GM23338 (cell line): Measurements from ENCODE around the gene SLAIN1. TPM values are rescaled to one million over a fixed set of nuclear protein-coding genes. Genes with fewer than 3 reads are reported as not detected.

Experiments used
- ATAC-seq: fragments of 200-7000 bp; cut with Tn5 transposase; 3 replicates; pipeline ENCODE4 v1.9.1; 2020
- DNase-seq: peaks from one replicate; pipeline ENCODE4 v3.0.0-alpha.2; 2015; ENCODE audit warnings: low spot score
- H2AFZ ChIP-seq: fragments of 200-600 bp; sonication (generic); 2 replicates; pipeline ENCODE4 v1.8.0; 2016; ENCODE audit warnings: antibody characterized with exemption, mild to moderate bottlenecking, moderate library complexity
- H3F3A ChIP-seq: fragments of 200-600 bp; sonication (generic); replicated peaks from 2 replicates; pipeline ENCODE4 v1.8.0; 2017; ENCODE audit warnings: antibody characterized with exemption, mixed run types, low read depth
- H3K27ac ChIP-seq: fragments of 200-600 bp; sonication (generic); 2 replicates; pipeline ENCODE4 v1.6.1; 2016; ENCODE audit warnings: low read depth
- H3K27me3 ChIP-seq: fragments of 200-600 bp; sonication (generic); 2 replicates; pipeline ENCODE4 v1.8.0; 2016; ENCODE audit warnings: mild to moderate bottlenecking, mixed run types, moderate library complexity; ENCODE audit not compliant: insufficient read depth
- H3K36me3 ChIP-seq: fragments of 200-600 bp; sonication (generic); 2 replicates; pipeline ENCODE4 v1.8.0; 2016; ENCODE audit warnings: mild to moderate bottlenecking; ENCODE audit not compliant: insufficient read depth
- H3K4me1 ChIP-seq: fragments of 200-600 bp; sonication (generic); 2 replicates; pipeline ENCODE4 v1.8.0; 2016; ENCODE audit warnings: mild to moderate bottlenecking, moderate library complexity; ENCODE audit not compliant: insufficient read depth
- H3K4me2 ChIP-seq: fragments of 200-600 bp; sonication (generic); 2 replicates; pipeline ENCODE4 v1.7.1; 2017; ENCODE audit warnings: mixed run types
- H3K4me3 ChIP-seq: fragments of 200-600 bp; sonication (generic); 2 replicates; pipeline ENCODE4 v1.6.1; 2016; ENCODE audit warnings: mixed run types
- H3K79me2 ChIP-seq: fragments of 200-600 bp; sonication (generic); replicated peaks from 2 replicates; pipeline ENCODE4 v1.8.0; 2017; ENCODE audit warnings: mild to moderate bottlenecking; ENCODE audit not compliant: insufficient read depth
- H3K9me2 ChIP-seq: fragments of 200-600 bp; sonication (generic); 2 replicates; pipeline ENCODE4 v1.8.0; 2017; ENCODE audit not compliant: insufficient read depth
- H4K20me1 ChIP-seq: fragments of 200-600 bp; sonication (generic); replicated peaks from 2 replicates; pipeline ENCODE4 v1.8.0; 2017; ENCODE audit warnings: mild to moderate bottlenecking; ENCODE audit not compliant: insufficient read depth
- H3K27ac Mint-ChIP-seq: 2 replicates; pipeline ENCODE4 v1.8.0; 2020; ENCODE audit warnings: inconsistent platforms, mild to moderate bottlenecking, moderate library complexity, mixed read lengths
- H3K27me3 Mint-ChIP-seq: 3 replicates; pipeline ENCODE4 v1.8.0; 2022; ENCODE audit warnings: low read depth, mild to moderate bottlenecking, moderate library complexity, mixed read lengths, inconsistent platforms; ENCODE audit not compliant: insufficient read depth, poor library complexity
- H3K36me3 Mint-ChIP-seq: 3 replicates; pipeline ENCODE4 v1.8.0; 2021; ENCODE audit warnings: low read depth, mild to moderate bottlenecking, inconsistent platforms, moderate library complexity, mixed read lengths
- H3K4me1 Mint-ChIP-seq: 3 replicates; pipeline ENCODE4 v1.8.0; 2020; ENCODE audit warnings: mild to moderate bottlenecking, inconsistent platforms, mixed read lengths
- H3K4me3 Mint-ChIP-seq: 3 replicates; pipeline ENCODE4 v1.8.0; 2021; ENCODE audit warnings: moderate library complexity, mild to moderate bottlenecking, inconsistent platforms, mixed read lengths
- H3K9me3 Mint-ChIP-seq: 3 replicates; pipeline ENCODE4 v1.8.0; 2020; ENCODE audit warnings: moderate library complexity, mild to moderate bottlenecking, inconsistent platforms, mixed read lengths
- CREB1 ChIP-seq: fragments of 250-450 bp; sonication (Bioruptor Pico); IDR thresholded peaks from 2 replicates; pipeline ENCODE4 v1.5.0; 2020; ENCODE audit warnings: low read depth, mild to moderate bottlenecking, moderate library complexity
- CTCF ChIP-seq, 2 experiments: fragments of 200-600 bp in 1 of 2; sonication (generic) in 1 of 2; conservative IDR thresholded peaks; 2 replicates each; pipeline versions ENCODE4 v1.5.1 to v1.6.1; 2016 to 2017; ENCODE audit warnings: antibody characterized with exemption in 2 of 2, low read depth in 2 of 2, mild to moderate bottlenecking in 2 of 2, moderate library complexity in 1 of 2
- ETS1 ChIP-seq: IDR thresholded peaks from 2 replicates; pipeline ENCODE4 v1.6.1; 2016; ENCODE audit warnings: antibody characterized with exemption
- EZH2 ChIP-seq: fragments of 200-600 bp; sonication (generic); IDR thresholded peaks from one replicate; pipeline ENCODE4 v1.8.0; 2017; ENCODE audit warnings: antibody characterized with exemption, mild to moderate bottlenecking, low read depth; ENCODE audit not compliant: unreplicated experiment
- EZH2phosphoT487 ChIP-seq: fragments of 200-600 bp; sonication (generic); IDR thresholded peaks from one replicate; pipeline ENCODE4 v1.8.1; 2018; ENCODE audit warnings: antibody characterized with exemption; ENCODE audit not compliant: unreplicated experiment
- JUNB ChIP-seq: IDR thresholded peaks from one replicate; pipeline ENCODE4 v1.6.1; 2016; ENCODE audit warnings: antibody characterized with exemption; ENCODE audit not compliant: unreplicated experiment
- NANOG ChIP-seq: IDR thresholded peaks from 2 replicates; pipeline ENCODE4 v1.6.1; 2016; ENCODE audit warnings: antibody characterized with exemption, borderline replicate concordance
- POLR2AphosphoS5 ChIP-seq: IDR thresholded peaks from 2 replicates; pipeline ENCODE4 v1.6.1; 2016; ENCODE audit warnings: antibody characterized with exemption, low read depth
- REST ChIP-seq: IDR thresholded peaks from one replicate; pipeline ENCODE4 v1.6.1; 2018; ENCODE audit warnings: antibody characterized with exemption; ENCODE audit not compliant: unreplicated experiment
- STAT1 ChIP-seq: IDR thresholded peaks from one replicate; pipeline ENCODE4 v1.6.1; 2016; ENCODE audit warnings: antibody characterized with exemption; ENCODE audit not compliant: unreplicated experiment
- ZNF114 ChIP-seq: fragments of 250-450 bp; sonication (Bioruptor Pico); IDR thresholded peaks from 2 replicates; pipeline ENCODE4 v1.5.0; 2020; ENCODE audit warnings: mild to moderate bottlenecking, moderate library complexity
- ZNF331 ChIP-seq: fragments of 250-450 bp; sonication (Bioruptor Pico); IDR thresholded peaks from 2 replicates; pipeline ENCODE4 v1.5.0; 2020; ENCODE audit warnings: low read depth, mild to moderate bottlenecking, moderate library complexity
- ZNF462 ChIP-seq: fragments of 250-450 bp; sonication (Bioruptor Pico); IDR thresholded peaks from 2 replicates; pipeline ENCODE4 v1.5.0; 2020; ENCODE audit warnings: mild to moderate bottlenecking, moderate library complexity
- polyA plus RNA-seq: library from polyadenylated mRNA; unstranded; fragments of >200 nt; fragmentation: Nextera tagmentation; extraction: Ambion mirVana; gene quantifications from 2 replicates; pipeline ENCODE4 v1.2.1, GENCODE V29; 2016
- total RNA-seq: library from RNA; depleted of rRNA; stranded (reverse); fragments of >200 nt; shearing (Covaris generic); gene quantifications from 2 replicates; pipeline ENCODE4 v1.2.3, GENCODE V29; 2014

SLAIN1 gene
- total and polyA plus RNA-seq, 2 experiments from 2014 or later: 16.3 to 44.2 TPM

- Mint-ChIP-seq H3K36me3 (no peaks in the 10 kb centered on the region), H3K27me3 (peaks cover 2% of the 10 kb centered on the region), H3K27ac (no peak overlapping the region; the same call in 1 of the 2 replicates), H3K9me3 (no peaks in the 10 kb centered on the region; the same call in 1 of the 3 replicates), H3K4me1 (no peaks in the 10 kb centered on the region), H3K4me3 (no peak overlapping the region)
- Histone ChIP-seq H3K4me3 (no peak overlapping the region), H3K36me3 (no peaks in the 10 kb centered on the region), H3K4me2 (no peak overlapping the region), H3K79me2 (no peaks in the 10 kb centered on the region), H2AFZ (no peak overlapping the region), H3F3A (no peaks in the 10 kb centered on the region), H3K9me2 (peaks cover 18% of the 10 kb centered on the region), H3K27ac (no peak overlapping the region), H4K20me1 (no peaks in the 10 kb centered on the region), H3K4me1 (no peaks in the 10 kb centered on the region), H3K27me3 (no peaks in the 10 kb centered on the region)
- ATAC-seq: no peak
- no peak for TF ChIP-seq STAT1
- TF ChIP-seq ZNF114 (CRISPR knock-in tag): no peak
- TF ChIP-seq EZH2: no peak
- TF ChIP-seq NANOG: no peak
- no peak for TF ChIP-seq JUNB
- TF ChIP-seq EZH2phosphoT487: no peak
- TF ChIP-seq ETS1: no peak
- TF ChIP-seq REST: no peak
- TF ChIP-seq CTCF (conservative IDR thresholded peaks at IDR 0.05; ENCODE audit: low read depth in 2 of 2): no peak
- TF ChIP-seq POLR2AphosphoS5: no peak
- TF ChIP-seq ZNF331 (CRISPR knock-in tag): no peak
- TF ChIP-seq ZNF462 (CRISPR knock-in tag): no peak
- no peak for TF ChIP-seq CREB1 (CRISPR knock-in tag)
- no peak for DNase-seq
These were observed 113.4 kb downstream of the SLAIN1 start for GRCh38 chr13:77810878-77811277.
